ENCODE data around the gene HS3ST6.
"Not testable (repeated sequence)": the region's sequence is repeated elsewhere in the genome, so short reads cannot be mapped to it uniquely, and the experiment has no call there.

The HS3ST6 gene

GRCh38 chr16:1926271-1926670 is 8.1 kb upstream of the HS3ST6 start:
- DNase-seq (ENCODE audit: low read depth in 2 of 2), result no peak

- no peak for DNase-seq (ENCODE audit: low read depth in 2 of 2)
Observed at GRCh38 chr16:1924095-1924494, 5.9 kb upstream of the HS3ST6 start.

DNA sequence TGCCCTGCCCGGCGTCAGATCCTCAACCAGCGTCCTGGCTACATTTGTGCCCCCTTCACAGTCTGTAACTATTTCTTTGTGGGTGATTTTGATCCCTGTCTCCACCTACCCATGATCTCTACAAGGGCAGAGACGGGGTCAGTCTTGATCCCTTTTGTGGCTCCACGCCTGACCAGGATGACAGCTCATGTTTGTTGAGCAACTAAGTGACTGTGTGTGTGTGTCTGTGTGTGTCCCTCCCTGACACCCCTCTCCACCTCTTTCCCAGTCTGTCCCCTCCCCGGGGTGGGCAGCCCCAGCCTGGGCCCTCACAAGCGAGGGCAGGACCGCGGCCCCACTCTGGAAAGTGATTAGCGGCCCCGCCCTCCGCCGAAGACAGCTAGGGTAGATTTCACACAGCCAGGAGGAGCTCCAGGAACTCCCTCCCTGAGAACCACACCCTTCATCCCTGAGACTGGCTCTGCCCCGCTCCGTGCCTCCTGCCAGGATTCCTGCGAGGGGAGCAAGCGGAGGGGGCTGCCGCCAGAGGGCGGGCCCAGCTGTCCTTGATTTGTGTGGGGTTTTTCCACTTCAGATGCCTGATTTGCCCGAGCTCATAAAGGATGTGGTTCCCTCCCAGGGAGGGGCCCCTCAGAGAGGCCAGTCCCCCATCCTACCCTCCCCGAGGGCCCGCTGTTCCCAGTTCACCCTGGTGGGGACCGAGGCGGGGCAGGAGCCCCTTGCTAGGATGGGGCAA is 5.3 kb upstream of the HS3ST6 start:
- DNase-seq (ENCODE audit: low read depth in 2 of 2), result no peak

DNA sequence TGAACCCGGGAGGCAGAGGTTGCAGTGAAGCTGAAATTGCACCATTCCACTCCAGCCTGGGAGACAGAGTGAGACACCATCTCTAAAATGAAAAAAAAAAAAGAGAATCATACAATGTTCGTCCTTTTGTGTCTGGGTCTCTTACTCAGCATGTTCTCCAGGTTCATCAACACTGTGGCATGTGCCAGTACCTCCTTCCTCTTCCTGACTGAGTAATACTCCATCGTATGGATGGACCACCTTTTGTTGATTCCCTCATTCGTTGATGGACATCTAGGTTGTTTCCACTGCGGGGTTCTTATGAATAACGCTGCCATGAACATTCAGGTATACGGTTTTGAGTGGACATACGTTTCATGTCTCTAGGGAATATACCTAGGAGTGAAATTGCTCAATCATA is 4.1 kb upstream of the HS3ST6 start:
- DNase-seq (ENCODE audit: low read depth in 2 of 2), result no peak

GRCh38 chr16:1920727-1921171 is 2.5 kb upstream of the HS3ST6 start:
- DNase-seq (ENCODE audit: low read depth in 2 of 2), result no peak

- not testable (repeated sequence) for DNase-seq (ENCODE audit: low read depth in 2 of 2)
Observed at GRCh38 chr16:1920122-1920521, 1.9 kb upstream of the HS3ST6 start.

GRCh38 chr16:1919327-1919998 is 1.2 kb upstream of the HS3ST6 start:
- DNase-seq (ENCODE audit: low read depth in 2 of 2), result no peak

DNA sequence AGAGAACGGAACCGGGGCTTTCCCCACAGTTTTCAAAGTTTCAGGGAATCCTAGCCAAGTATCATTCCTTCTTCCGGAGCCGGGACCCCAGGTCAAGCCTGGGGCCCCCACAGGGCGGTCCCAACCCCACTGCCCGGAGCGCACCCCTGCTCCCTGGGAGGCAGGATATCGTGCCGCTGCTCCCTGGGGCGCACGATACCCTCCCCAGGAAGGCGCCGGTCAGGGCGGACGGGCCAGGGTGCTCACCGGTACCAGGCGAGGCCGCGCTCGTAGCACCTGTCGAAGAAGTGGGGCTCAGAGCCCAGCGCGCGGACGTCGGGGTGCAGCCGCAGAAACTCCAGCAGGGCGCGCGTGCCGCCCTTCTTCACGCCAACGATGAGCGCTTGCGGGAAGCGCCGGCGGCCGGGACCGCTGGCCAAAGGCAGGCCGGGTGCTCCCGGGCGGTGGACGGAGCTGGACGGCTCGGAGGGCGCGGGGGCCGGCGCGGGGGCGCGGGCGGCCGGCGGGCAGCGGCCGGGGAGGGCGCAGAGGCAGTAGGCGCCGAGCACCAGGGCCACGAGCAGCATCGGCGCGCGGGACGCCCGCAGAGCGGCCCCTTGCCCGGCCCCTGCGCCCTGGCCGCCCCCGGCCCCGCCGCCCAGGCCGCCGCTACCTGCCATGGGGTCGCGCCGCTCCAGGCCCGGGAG is 407 bp downstream of the HS3ST6 start:
- no peak for DNase-seq (ENCODE audit: low read depth in 2 of 2)

- no peak for DNase-seq (ENCODE audit: low read depth in 2 of 2)
Observed at GRCh38 chr16:1917056-1917664, 1.1 kb downstream of the HS3ST6 start.

GRCh38 chr16:1916640-1916990 is 1.6 kb downstream of the HS3ST6 start:
- DNase-seq (ENCODE audit: low read depth in 2 of 2), result no peak

- no peak for DNase-seq (ENCODE audit: low read depth in 2 of 2)
Observed at GRCh38 chr16:1915732-1916639, 2.2 kb downstream of the HS3ST6 start.

- no peak for DNase-seq (ENCODE audit: low read depth in 2 of 2)
Observed at GRCh38 chr16:1914988-1915387, 3.2 kb downstream of the HS3ST6 start.

DNA sequence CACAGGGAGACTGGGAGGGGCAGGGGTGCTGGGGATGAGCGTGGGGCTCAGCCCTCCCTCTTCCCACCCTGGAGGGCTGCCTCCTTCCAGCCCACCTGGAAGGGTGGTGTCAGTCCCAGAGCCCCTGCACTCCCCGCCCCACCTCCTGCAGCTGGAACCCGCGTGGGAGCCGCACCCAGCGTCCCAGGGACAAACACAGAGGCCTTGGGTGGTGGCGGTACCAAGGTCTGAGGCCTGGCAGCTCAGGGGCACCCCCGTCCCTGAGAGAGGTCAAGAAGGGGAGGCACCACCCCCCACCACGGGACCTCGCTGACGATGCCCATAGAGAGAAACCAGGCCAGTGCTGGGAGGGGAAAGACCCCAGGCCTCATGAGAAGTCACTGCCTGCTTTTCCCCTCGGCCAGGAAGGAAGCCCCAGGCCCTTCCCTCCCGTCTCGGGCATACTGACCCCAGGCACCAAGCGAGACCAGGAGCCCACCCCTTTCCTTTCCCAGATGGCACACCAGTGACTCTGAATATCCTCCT is 4.1 kb downstream of the HS3ST6 start:
- DNase-seq (ENCODE audit: low read depth in 2 of 2), result no peak

DNA sequence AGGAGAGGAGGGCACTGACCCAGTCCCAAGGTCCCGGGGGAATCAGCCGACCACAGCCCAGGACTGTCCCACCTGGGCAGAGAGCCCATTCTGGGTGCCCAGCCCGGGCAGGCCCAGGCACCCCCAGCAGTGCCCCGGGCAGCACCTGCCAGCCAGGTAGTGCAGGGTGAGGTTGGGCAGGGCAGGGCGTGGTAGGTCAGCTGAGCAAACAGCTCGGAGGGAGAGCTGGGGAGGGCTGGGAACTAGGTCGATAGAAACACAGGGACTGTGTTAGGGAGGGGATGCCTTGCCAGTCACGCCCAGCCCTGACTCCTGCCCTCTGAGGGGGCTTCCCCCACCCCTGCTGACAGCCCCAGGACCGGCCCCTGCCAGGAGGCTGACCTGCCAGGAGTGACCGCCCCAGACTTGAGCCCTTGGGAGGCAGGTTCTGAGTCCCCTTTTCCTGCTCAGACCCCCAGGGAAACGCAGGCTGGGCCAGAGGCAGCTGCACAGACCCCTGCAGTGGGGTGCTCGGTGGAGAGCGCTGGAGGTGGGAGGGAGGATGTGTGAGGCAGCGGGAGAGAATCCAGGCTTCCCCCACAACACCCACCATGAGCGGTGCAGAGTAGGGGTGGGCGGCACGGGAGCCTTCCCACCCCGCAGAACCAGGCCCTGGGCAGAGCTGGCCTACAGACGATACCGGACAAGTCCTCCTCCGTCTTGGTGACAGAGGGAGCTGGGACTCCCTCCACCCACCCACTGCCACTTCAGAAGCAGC is 4.7 kb downstream of the HS3ST6 start:
- DNase-seq (ENCODE audit: low read depth in 2 of 2), result no peak

- DNase-seq (ENCODE audit: low read depth in 2 of 2), result no peak
Observed at GRCh38 chr16:1912215-1912543, 6.0 kb downstream of the HS3ST6 start.

GRCh38 chr16:1911467-1912214 is 6.6 kb downstream of the HS3ST6 start:
- no peak for DNase-seq (ENCODE audit: low read depth in 2 of 2)

DNA sequence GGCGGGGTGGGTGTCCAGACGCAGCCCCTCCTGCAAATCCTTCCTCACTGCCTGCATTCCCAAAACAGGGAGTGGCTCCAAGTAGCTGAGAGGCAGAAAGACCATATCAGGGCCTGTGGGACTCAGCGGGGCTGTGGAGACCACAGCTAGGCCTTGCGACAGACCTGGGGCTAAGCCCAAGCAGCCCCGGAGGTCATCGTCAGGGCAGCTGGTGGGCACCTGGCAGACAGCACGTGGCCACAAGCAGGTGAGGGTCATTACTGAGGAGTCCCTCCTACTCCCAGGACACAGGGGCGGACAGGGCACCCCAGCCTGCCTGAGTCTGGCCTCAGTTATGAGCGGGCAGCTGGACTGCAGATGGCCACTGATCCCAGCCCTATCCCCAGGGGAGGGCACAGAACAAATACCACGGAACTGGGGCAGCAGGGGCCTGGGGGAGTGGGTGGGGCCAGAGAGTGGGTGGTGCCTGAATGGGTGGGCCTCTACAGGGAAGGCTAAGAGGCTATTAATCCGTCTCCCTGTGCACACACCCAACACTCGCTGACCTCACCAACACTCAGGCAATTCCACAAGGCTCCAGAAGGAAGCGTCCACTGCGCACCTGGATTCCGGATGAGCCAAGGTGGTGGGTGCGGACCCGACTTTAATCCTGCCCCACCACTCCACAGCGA is 8.5 kb downstream of the HS3ST6 start:
- DNase-seq (ENCODE audit: low read depth in 2 of 2), result no peak

DNA sequence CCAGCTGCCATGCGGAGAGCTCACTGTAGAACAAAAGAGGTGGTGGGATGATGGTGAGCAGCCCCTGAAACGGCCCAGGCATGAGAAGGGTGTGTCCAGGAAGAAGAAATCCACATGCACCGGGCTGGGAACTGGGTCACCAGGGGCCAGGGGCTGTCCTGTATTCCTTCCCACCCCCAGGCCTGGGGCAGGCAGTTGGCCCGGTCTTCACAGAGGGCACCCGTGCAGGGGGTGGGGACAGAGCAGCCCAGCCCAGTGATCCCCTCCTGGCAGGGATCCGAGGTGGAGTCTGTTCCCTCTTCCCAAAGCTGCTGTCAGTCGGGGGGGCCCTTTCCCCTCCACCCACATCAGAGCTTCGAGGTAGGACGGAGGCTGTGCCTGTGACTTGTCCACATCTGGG is 9.2 kb downstream of the HS3ST6 start:
- no peak for DNase-seq (ENCODE audit: low read depth in 2 of 2)

GRCh38 chr16:1908184-1908583 is 10.0 kb downstream of the HS3ST6 start:
- DNase-seq (ENCODE audit: low read depth in 2 of 2), result no peak

Measured in activated CD8-positive, alpha-beta memory T cell treated with anti-CD3 and anti-CD28 coated beads for 4 hours (primary cell).